IPS DF 6.9 (cell line): ENCODE results near the gene HECTD4.
"Not testable (repeated sequence)": the region's sequence is repeated elsewhere in the genome, so short reads cannot be mapped to it uniquely, and the experiment has no call there.

ENCODE experiments used
- DNase-seq: peaks from one replicate; pipeline ENCODE4 v3.0.0-alpha.2; 2013; ENCODE audit warnings: low read depth, low spot score
- H3K27ac ChIP-seq: one replicate; pipeline ENCODE4 v1.5.1; 2013; ENCODE audit warnings: low read length, control low read depth
- H3K27me3 ChIP-seq: 2 replicates; pipeline ENCODE4 v1.6.1; 2013; ENCODE audit warnings: mild to moderate bottlenecking, low read length; ENCODE audit not compliant: control insufficient read depth, insufficient read depth
- H3K36me3 ChIP-seq: 2 replicates; pipeline ENCODE4 v1.6.1; 2013; ENCODE audit warnings: low read length; ENCODE audit not compliant: control insufficient read depth, insufficient read depth
- H3K4me1 ChIP-seq: 2 replicates; pipeline ENCODE4 v1.6.1; 2013; ENCODE audit warnings: low read length; ENCODE audit not compliant: control insufficient read depth, insufficient read depth
- H3K4me3 ChIP-seq: 2 replicates; pipeline ENCODE4 v1.5.1; 2013; ENCODE audit warnings: mild to moderate bottlenecking, low read length
- H3K9me3 ChIP-seq: 2 replicates; pipeline ENCODE4 v1.6.1; 2013; ENCODE audit warnings: low read length, inconsistent platforms; ENCODE audit not compliant: control insufficient read depth, insufficient read depth
- WGBS: extraction: QIAGEN DNeasy Blood & Tissue Kit; methylation state at CpG from one replicate; pipeline ENCODE4 v1.1.7; 2013; ENCODE audit warnings: mixed read lengths, missing lambda C conversion rate; ENCODE audit not compliant: insufficient read length, insufficient coverage; 5-methylcytosine and 5-hydroxymethylcytosine counted together

The HECTD4 gene

GRCh38 chr12:112122823-112123690, 259.2 kb downstream of the HECTD4 start:
- H3K36me3 ChIP-seq: no peaks in the 10 kb centered on the region
- no peaks in the 10 kb centered on the region; the same call in 1 of the 2 replicates for H3K4me1 ChIP-seq
- H3K27ac ChIP-seq: no peak overlapping the region
- no peak for DNase-seq
- no peaks in the 10 kb centered on the region for H3K9me3 ChIP-seq
- H3K27me3 ChIP-seq: no peaks in the 10 kb centered on the region
- H3K4me3 ChIP-seq: no peak overlapping the region
- WGBS: no CpG with 5 or more reads among the region's 12 CpGs

GRCh38 chr12:112121780-112122565, 260.3 kb downstream of the HECTD4 start:
- no peak overlapping the region for H3K27ac ChIP-seq
- no peak for DNase-seq

GRCh38 chr12:112117685-112118084, 264.5 kb downstream of the HECTD4 start:
- no CpG with 5 or more reads among the region's 8 CpGs for WGBS

More at GRCh38 chr12:112121780-112122565, 260.3 kb downstream of the HECTD4 start:
- Histone ChIP-seq H3K9me3 (no peaks in the 10 kb centered on the region), H3K36me3 (no peaks in the 10 kb centered on the region), H3K4me1 (no peaks in the 10 kb centered on the region; the same call in 1 of the 2 replicates), H3K27me3 (no peaks in the 10 kb centered on the region), H3K4me3 (no peak overlapping the region)
- no CpG with 5 or more reads among the region's 11 CpGs for WGBS

GRCh38 chr12:112116232-112117060, 265.8 kb downstream of the HECTD4 start:
- H3K27me3 ChIP-seq: no peaks in the 10 kb centered on the region
- peaks cover 3% of the 10 kb centered on the region; the same call in 1 of the 2 replicates for H3K4me1 ChIP-seq
- H3K27ac ChIP-seq: no peak overlapping the region
- DNase-seq: no peak
- WGBS: no CpG with 5 or more reads among the region's 7 CpGs
- no peak overlapping the region for H3K4me3 ChIP-seq
- no peaks in the 10 kb centered on the region for H3K36me3 ChIP-seq
- no peaks in the 10 kb centered on the region for H3K9me3 ChIP-seq

More at GRCh38 chr12:112117685-112118084, 264.5 kb downstream of the HECTD4 start:
- H3K27me3 ChIP-seq: no peaks in the 10 kb centered on the region
- no peaks in the 10 kb centered on the region for H3K36me3 ChIP-seq
- H3K9me3 ChIP-seq: no peaks in the 10 kb centered on the region
- H3K4me3 ChIP-seq: no peak overlapping the region
- no peak overlapping the region for H3K27ac ChIP-seq
- DNase-seq: no peak
- H3K4me1 ChIP-seq: peaks cover 1% of the 10 kb centered on the region; the same call in 1 of the 2 replicates

- no peak for DNase-seq
- H3K36me3 ChIP-seq: no peaks in the 10 kb centered on the region
- no peaks in the 10 kb centered on the region for H3K27me3 ChIP-seq
- no CpG with 5 or more reads among the region's 6 CpGs for WGBS
- no peak overlapping the region for H3K4me3 ChIP-seq
- no peak overlapping the region for H3K27ac ChIP-seq
- H3K4me1 ChIP-seq: peaks cover 3% of the 10 kb centered on the region; the same call in 1 of the 2 replicates
- no peaks in the 10 kb centered on the region for H3K9me3 ChIP-seq
Measured at GRCh38 chr12:112115259-112116045, 266.8 kb downstream of the HECTD4 start.

- DNase-seq: no peak
- H3K4me1 ChIP-seq: peaks cover 3% of the 10 kb centered on the region; the same call in 1 of the 2 replicates
- H3K27me3 ChIP-seq: no peaks in the 10 kb centered on the region
- no peak overlapping the region for H3K27ac ChIP-seq
- no peaks in the 10 kb centered on the region for H3K9me3 ChIP-seq
- no peak overlapping the region for H3K4me3 ChIP-seq
- WGBS: no CpG with 5 or more reads among the region's 6 CpGs
- no peaks in the 10 kb centered on the region for H3K36me3 ChIP-seq
Measured at GRCh38 chr12:112112409-112113133, 269.7 kb downstream of the HECTD4 start.

- no peak for DNase-seq
- peaks cover 3% of the 10 kb centered on the region; the same call in 1 of the 2 replicates for H3K4me1 ChIP-seq
Measured at GRCh38 chr12:112111931-112112330, 270.3 kb downstream of the HECTD4 start.

GRCh38 chr12:112110787-112111662, 271.2 kb downstream of the HECTD4 start:
- not testable (repeated sequence) for H3K36me3 ChIP-seq, H3K4me3 ChIP-seq, H3K27ac ChIP-seq, H3K4me1 ChIP-seq, DNase-seq, H3K27me3 ChIP-seq, H3K9me3 ChIP-seq
- WGBS: no CpG with 5 or more reads among the region's 20 CpGs

More at GRCh38 chr12:112111931-112112330, 270.3 kb downstream of the HECTD4 start:
- Histone ChIP-seq H3K36me3 (no peaks in the 10 kb centered on the region), H3K27me3 (no peaks in the 10 kb centered on the region), H3K9me3 (no peaks in the 10 kb centered on the region), H3K27ac (no peak overlapping the region), H3K4me3 (no peak overlapping the region)
- no CpG with 5 or more reads among the region's 5 CpGs for WGBS
